T-helper 2 cell treated with Interferon-gamma antibody and Interleukin-4, amounts not matched to agents 100 ng/mL and 5 ng/mL, for 36 hours (primary cell): Measurements from ENCODE around the gene BMP8B. TPM values are rescaled to one million over a fixed set of nuclear protein-coding genes. Genes with fewer than 3 reads are reported as not detected.
"Not testable (repeated sequence)": the region's sequence is repeated elsewhere in the genome, so short reads cannot be mapped to it uniquely, and the experiment has no call there.

Experiments used
- intact Hi-C: fragments of 100-400 bp; cut with micrococcal nuclease; formaldehyde crosslinking; loops from one replicate; pipeline ENCODE4 v1.15.1; 2023
- total RNA-seq: library from RNA; stranded (reverse); gene quantifications from 2 replicates; pipeline ENCODE4 v1.2.3, GENCODE V29; 2022

Gene BMP8B
- total RNA-seq, 1 donor from 2014 or later = 0.52 TPM

- intact Hi-C loops = no loop called here
These were observed 8.8 kb downstream of the BMP8B start for GRCh38 chr1:39779821-39780220.

GRCh38 chr1:39779137-39779536 lies 9.5 kb downstream of the BMP8B start:
- intact Hi-C loops = no loop called here

- intact Hi-C loops = not testable (repeated sequence)
These were observed 10.1 kb downstream of the BMP8B start for GRCh38 chr1:39778463-39779099.

GRCh38 chr1:39777896-39778295 lies 10.8 kb downstream of the BMP8B start:
- intact Hi-C loops = not testable (repeated sequence)

GRCh38 chr1:39777306-39777705 lies 11.4 kb downstream of the BMP8B start:
- intact Hi-C loops = no loop called here

- intact Hi-C loops = no loop called here
These were observed 11.8 kb downstream of the BMP8B start for GRCh38 chr1:39776886-39777285.

- intact Hi-C loops = no loop called here
These were observed 12.3 kb downstream of the BMP8B start for GRCh38 chr1:39776400-39776713.

GRCh38 chr1:39775676-39776399 lies 12.8 kb downstream of the BMP8B start:
- intact Hi-C loops = not testable (repeated sequence)

- intact Hi-C loops = not testable (repeated sequence)
These were observed 13.5 kb downstream of the BMP8B start for GRCh38 chr1:39775141-39775540.

GRCh38 chr1:39773369-39773979 lies 15.2 kb downstream of the BMP8B start:
- intact Hi-C loops = not testable (repeated sequence)

GRCh38 chr1:39771022-39771532 lies 17.6 kb downstream of the BMP8B start, which contains the start of gene OXCT2:
Gene OXCT2 (minus strand): TSS chr1:39771348. CDS start chr1:39771255, 93 bp downstream.
- intact Hi-C loops = not testable (repeated sequence)

GRCh38 chr1:39770100-39771021 lies 18.3 kb downstream of the BMP8B start:
- intact Hi-C loops = not testable (repeated sequence)

- intact Hi-C loops = not testable (repeated sequence)
These were observed 19.2 kb downstream of the BMP8B start for GRCh38 chr1:39769502-39769901.

GRCh38 chr1:39766466-39766865 lies 22.2 kb downstream of the BMP8B start:
- intact Hi-C loops = not testable (repeated sequence)

GRCh38 chr1:39764512-39764911 lies 24.2 kb downstream of the BMP8B start:
- intact Hi-C loops = not testable (repeated sequence)

GRCh38 chr1:39763619-39764374 lies 24.9 kb downstream of the BMP8B start:
- intact Hi-C loops = not testable (repeated sequence)

GRCh38 chr1:39762550-39763540 lies 25.8 kb downstream of the BMP8B start:
- intact Hi-C loops = no loop called here

- intact Hi-C loops = no loop called here
These were observed 27.0 kb downstream of the BMP8B start for GRCh38 chr1:39761557-39762260.

- intact Hi-C loops = no loop called here
These were observed 27.6 kb downstream of the BMP8B start for GRCh38 chr1:39761016-39761415.
